ENCODE results near the gene TCAIM. TPM values are rescaled to one million over a fixed set of nuclear protein-coding genes. Genes with fewer than 3 reads are reported as not detected.

Gene TCAIM, protein sequence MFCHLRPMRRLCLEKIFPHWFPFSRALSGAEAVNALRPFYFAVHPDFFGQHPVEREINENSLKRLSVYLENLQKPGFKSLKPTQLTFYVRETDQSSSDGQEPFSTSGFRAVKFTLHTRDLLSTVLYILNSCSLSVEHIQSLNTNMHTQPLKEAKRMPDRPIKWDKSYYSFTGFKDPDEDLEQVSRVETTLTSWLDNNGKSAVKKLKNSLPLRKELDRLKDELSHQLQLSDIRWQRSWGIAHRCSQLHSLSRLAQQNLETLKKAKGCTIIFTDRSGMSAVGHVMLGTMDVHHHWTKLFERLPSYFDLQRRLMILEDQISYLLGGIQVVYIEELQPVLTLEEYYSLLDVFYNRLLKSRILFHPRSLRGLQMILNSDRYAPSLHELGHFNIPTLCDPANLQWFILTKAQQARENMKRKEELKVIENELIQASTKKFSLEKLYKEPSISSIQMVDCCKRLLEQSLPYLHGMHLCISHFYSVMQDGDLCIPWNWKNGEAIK
- total RNA-seq: 52.2 TPM

- DNase-seq (ENCODE audit: low spot score in 2 of 2): peak; percentile 87 to 93
- FAIRE-seq: no peak
Observed at GRCh38 chr3:44338010-44338827, at the start of gene TCAIM. TCAIM (plus strand) TSS chr3:44338766; CDS start chr3:44354783, 16,017 bp downstream.

DNA sequence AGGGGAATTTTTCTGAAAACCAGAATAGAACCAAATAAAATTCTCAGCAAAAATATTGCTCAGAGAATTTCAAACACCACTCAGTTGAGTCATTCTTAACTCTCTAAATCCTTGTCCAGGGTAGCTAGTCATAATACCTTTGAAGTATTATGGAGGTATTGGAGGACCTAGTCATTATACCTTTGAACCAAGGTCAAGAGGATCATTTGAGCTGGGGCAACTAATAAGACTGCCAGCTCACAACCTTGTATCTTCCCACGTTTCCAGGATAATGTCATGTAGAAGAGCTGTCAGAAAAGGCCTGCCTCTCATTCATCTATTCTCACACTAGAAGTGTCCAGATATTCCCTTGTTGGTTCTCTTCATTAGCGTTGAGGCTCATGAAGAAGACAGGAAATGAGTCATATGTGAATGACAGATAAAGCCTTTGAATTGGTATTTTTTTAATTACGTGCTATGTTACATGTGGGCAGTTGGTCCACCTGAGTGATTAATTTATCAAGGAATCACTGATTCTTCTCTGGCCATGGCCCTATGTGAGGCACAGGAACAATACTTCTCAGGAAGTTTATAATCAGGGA lies 48.6 kb upstream of the TCAIM start:
- no peak for FAIRE-seq

GRCh38 chr3:44292276-44292675 lies 46.3 kb upstream of the TCAIM start:
- FAIRE-seq (no peak), DNase-seq (ENCODE audit: low spot score in 2 of 2) (no peak)

More for the DNA sequence above, 48.6 kb upstream of the TCAIM start:
- no peak for DNase-seq (ENCODE audit: low spot score in 2 of 2)

DNA sequence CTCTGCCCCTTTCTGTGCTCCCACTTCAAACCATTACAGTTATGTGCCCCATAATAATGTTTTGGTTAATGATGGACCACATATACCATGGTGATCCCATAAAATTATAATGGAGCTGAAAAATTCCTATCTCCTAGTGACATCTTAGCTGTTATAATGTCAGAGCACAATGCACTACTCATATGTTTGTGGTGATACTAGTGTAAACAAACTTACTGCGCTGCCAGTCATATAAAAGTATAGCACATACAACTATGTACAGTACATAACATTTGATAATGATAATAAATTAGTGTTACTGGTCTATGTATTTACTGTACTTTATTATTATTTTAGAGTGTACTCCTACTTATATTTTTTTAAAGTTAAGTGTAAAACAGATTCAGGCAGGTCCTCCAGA lies 45.6 kb upstream of the TCAIM start:
- FAIRE-seq: no peak
- DNase-seq (ENCODE audit: low spot score in 2 of 2): no peak

DNA sequence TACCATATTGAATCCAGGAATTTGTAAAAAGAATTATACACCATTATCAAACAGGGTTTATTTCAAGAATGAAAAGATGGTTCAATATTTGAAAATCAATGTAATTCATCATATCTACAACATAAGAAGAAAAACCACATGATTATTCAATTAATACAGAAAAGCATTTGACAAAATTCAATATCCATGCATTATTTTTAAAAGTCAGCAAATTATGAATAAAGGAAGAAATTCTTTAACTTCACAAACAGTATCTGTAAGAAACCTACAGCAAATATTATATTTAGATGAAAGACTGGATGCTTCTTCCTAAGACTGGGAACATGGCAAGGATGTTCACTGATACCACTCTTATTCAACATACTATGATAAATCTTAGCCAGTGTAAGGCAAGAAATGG lies 41.3 kb upstream of the TCAIM start:
- FAIRE-seq: no peak
- DNase-seq (ENCODE audit: low spot score in 2 of 2): no peak

GRCh38 chr3:44301746-44302145 lies 36.8 kb upstream of the TCAIM start:
- no peak for FAIRE-seq

GRCh38 chr3:44309500-44309899 lies 29.1 kb upstream of the TCAIM start:
- DNase-seq (ENCODE audit: low spot score in 2 of 2): no peak
- FAIRE-seq: no peak

More at GRCh38 chr3:44301746-44302145, 36.8 kb upstream of the TCAIM start:
- no peak for DNase-seq (ENCODE audit: low spot score in 2 of 2)

- no peak for FAIRE-seq
- DNase-seq (ENCODE audit: low spot score in 2 of 2): no peak
Observed at GRCh38 chr3:44318891-44319311, 19.7 kb upstream of the TCAIM start.

- FAIRE-seq: no peak
- DNase-seq (ENCODE audit: low spot score in 2 of 2): no peak
Observed at GRCh38 chr3:44321335-44321734, 17.2 kb upstream of the TCAIM start.

DNA sequence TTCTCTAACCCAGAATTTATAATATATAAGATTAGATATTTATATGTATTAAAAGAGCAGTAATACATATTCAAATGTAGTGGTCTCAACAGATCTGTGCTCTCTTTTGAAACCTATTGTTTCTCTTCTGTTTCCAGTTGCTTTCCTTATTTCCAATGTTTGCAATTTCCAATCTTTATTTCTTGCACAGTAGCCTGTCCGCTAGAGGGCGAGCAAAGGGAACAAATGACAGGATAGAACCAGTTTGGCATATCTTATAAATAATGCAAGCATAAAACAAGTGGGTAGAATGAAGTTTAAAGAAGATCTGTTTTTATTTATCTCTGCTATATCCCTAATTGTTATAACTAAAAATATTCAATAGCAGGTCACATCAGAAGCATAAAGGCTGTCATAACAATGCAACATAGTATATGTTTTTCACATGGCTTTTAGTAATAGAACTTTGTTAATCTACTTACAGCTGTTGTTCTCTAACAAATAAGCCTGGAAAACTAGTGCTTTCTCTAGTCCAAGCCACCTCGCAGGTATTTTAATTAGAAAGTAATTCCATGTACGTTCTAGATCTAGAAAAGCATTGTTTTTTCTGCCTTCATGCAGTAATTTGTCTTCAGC lies 15.1 kb upstream of the TCAIM start:
- peak in 1 of 2 donors; percentile 32 for DNase-seq (ENCODE audit: low spot score in 2 of 2)
- FAIRE-seq: peak; percentile 88

- FAIRE-seq (no peak), DNase-seq (ENCODE audit: low spot score in 2 of 2) (no peak)
Observed at GRCh38 chr3:44324584-44324983, 14.0 kb upstream of the TCAIM start.

DNA sequence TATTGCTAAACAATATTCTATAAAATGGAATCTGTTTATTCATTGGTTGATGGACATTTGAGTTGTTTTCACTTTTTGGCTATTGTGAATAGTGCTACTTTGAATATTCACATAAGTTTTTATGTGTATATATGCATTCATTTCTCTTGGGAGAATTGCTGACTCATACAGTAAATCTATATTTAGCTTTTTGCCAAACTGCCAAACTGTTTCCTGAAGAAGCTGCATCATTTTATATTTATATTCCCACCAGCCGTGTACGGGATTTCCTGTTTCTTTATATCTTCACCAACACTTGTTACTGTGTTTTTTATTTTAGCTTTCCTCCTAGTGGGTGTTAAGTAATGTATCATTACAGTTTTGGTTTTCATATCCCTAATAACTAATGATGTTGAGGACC lies 12.5 kb upstream of the TCAIM start:
- DNase-seq (ENCODE audit: low spot score in 2 of 2) (no peak), FAIRE-seq (no peak)

- FAIRE-seq: no peak
- DNase-seq (ENCODE audit: low spot score in 2 of 2): no peak
Observed at GRCh38 chr3:44326515-44326914, 12.1 kb upstream of the TCAIM start.

GRCh38 chr3:44329946-44330345 lies 8.6 kb upstream of the TCAIM start:
- no peak for FAIRE-seq
- no peak for DNase-seq (ENCODE audit: low spot score in 2 of 2)

DNA sequence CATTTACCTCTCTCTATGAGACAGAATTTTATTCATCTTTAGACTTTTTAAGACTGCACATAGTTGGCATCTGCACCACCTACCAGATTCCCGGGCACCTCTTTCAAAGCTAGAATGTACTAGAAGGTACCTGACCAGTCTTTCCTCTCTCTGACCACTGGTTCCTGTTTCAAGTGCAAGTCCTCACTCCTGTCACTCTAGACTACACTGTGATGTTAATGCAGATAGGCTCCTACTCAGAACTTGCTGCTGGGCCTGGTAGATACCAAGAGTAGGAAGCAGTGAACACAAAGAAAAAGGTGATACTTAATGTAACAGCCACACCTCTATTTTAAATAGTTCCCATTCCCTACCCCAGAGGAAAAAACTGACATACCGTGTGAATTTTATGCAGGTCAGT lies 8.1 kb upstream of the TCAIM start:
- FAIRE-seq (no peak), DNase-seq (ENCODE audit: low spot score in 2 of 2) (no peak)

- DNase-seq (ENCODE audit: low spot score in 2 of 2) (no peak), FAIRE-seq (no peak)
Observed at GRCh38 chr3:44334326-44334725, 4.2 kb upstream of the TCAIM start.

GRCh38 chr3:44337248-44337785 lies 1.2 kb upstream of the TCAIM start:
- DNase-seq (ENCODE audit: low spot score in 2 of 2): no peak
- FAIRE-seq: no peak

DNA sequence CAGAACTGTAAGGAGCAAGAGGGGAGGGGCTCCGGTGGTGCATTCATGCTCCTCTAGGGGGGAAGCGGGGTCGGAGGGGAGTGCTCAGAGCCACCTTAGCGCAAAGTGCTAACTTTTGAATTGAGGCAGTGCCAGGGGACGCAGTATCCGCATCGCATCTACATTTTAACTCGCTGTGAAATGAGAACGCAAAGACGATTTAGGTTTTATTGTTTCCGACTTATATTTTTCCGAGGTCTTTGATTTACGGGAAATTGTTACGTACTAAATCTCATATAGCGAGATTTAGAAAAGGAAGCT lies 212 bp downstream of the TCAIM start:
- FAIRE-seq: no peak

GRCh38 chr3:44339181-44340057 lies 853 bp downstream of the TCAIM start:
- FAIRE-seq: no peak
- DNase-seq (ENCODE audit: low spot score in 2 of 2): no peak

More for the DNA sequence above, 212 bp downstream of the TCAIM start:
- no peak for DNase-seq (ENCODE audit: low spot score in 2 of 2)

DNA sequence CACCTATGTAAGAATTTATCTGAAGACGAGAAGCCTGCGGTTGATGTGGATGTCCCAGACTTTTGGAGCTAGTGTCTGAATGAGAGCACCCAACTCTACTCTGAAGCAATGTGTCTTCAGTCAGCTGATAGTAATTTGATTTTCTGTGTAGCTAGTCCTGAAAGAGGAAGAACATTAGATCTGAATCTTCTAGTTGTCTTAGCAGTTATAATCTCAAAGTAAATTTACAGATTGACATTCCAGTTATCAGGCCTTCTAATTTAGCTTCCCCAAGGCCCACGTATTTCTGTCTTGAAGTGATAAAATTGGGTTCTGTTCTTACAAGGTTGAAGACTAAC lies 1.5 kb downstream of the TCAIM start:
- DNase-seq (ENCODE audit: low spot score in 2 of 2) (no peak), FAIRE-seq (no peak)
